Spleen (tissue), 11 donors: ENCODE results near the gene NPNT. TPM values are rescaled to one million over a fixed set of nuclear protein-coding genes. Genes with fewer than 3 reads are reported as not detected.

Experiments used
- DNase-seq: peaks from one replicate; pipeline ENCODE4 v3.0.0-alpha.2; 2020
- H3K27ac ChIP-seq, 8 donors: fragments of 200-600 bp; sonication (generic) in 7 of 8; 1 replicate in 4 of 8; 2 replicates in 4 of 8; pipeline versions ENCODE4 v1.5.0 to v1.8.0; 2016 to 2021; ENCODE audit warnings: inconsistent platforms in 4 of 8, mild to moderate bottlenecking in 4 of 8, moderate library complexity in 1 of 8
- H3K27me3 ChIP-seq, 7 donors: fragments of 200-600 bp; sonication (generic) in 6 of 7; replicated peaks in 1 of 7; 1 replicate in 4 of 7; 2 replicates in 3 of 7; pipeline versions ENCODE4 v1.5.0 to v1.8.0; 2016 to 2021; ENCODE audit warnings: inconsistent platforms in 3 of 7, mild to moderate bottlenecking in 1 of 7
- H3K36me3 ChIP-seq, 6 donors: fragments of 200-600 bp; sonication (generic) in 5 of 6; 1 replicate in 4 of 6; 2 replicates in 2 of 6; pipeline versions ENCODE4 v1.5.0 to v1.8.0; 2016 to 2021; ENCODE audit warnings: inconsistent platforms in 2 of 6
- H3K4me1 ChIP-seq, 6 donors: fragments of 200-600 bp; sonication (generic) in 5 of 6; 1 replicate in 3 of 6; 2 replicates in 3 of 6; pipeline versions ENCODE4 v1.5.0 to v1.8.0; 2016 to 2021; ENCODE audit warnings: inconsistent platforms in 3 of 6
- H3K4me3 ChIP-seq, 8 donors: fragments of 200-600 bp; sonication (generic) in 7 of 8; 1 replicate in 4 of 8; 2 replicates in 4 of 8; pipeline versions ENCODE4 v1.5.0 to v1.8.0; 2016 to 2021; ENCODE audit warnings: inconsistent platforms in 4 of 8, mild to moderate bottlenecking in 4 of 8, moderate library complexity in 2 of 8
- H3K9me3 ChIP-seq, 8 donors: fragments of 200-600 bp; sonication (generic) in 7 of 8; 1 replicate in 4 of 8; 2 replicates in 4 of 8; pipeline versions ENCODE4 v1.5.0 to v1.8.0; 2016 to 2021; ENCODE audit warnings: inconsistent platforms in 4 of 8
- POLR2A ChIP-seq, 3 donors: fragments of 450-650 bp; IDR thresholded peaks; one replicate each; pipeline ENCODE4 v1.5.1; 2017; ENCODE audit warnings: antibody characterized with exemption in 3 of 3, mild to moderate bottlenecking in 1 of 3
- POLR2AphosphoS5 ChIP-seq, 3 donors: sonication (generic); formaldehyde crosslinking; IDR thresholded peaks; one replicate each; pipeline ENCODE4 v1.5.1; 2017; ENCODE audit warnings: antibody characterized with exemption in 3 of 3
- WGBS, 5 donors: extraction: QIAGEN DNeasy Blood & Tissue Kit in 3 of 5; methylation state at CpG; one replicate each; pipeline versions ENCODE4 v1.1.5 to v1.1.7; 2013 to 2018; 5-methylcytosine and 5-hydroxymethylcytosine counted together
- intact Hi-C: fragments of 100-400 bp; cut with DNase I; formaldehyde crosslinking; loops from one replicate; pipeline ENCODE4 v1.15.0; 2023; ENCODE audit warnings: low total_unique reads
- polyA plus RNA-seq, 3 donors: library from polyadenylated mRNA; stranded (reverse); fragments of 200-250 nt; gene quantifications; one replicate each; pipeline ENCODE4 v1.2.1, GENCODE V29; 2013
- total RNA-seq, 7 donors: library from RNA; depleted of rRNA in 3 of 7; stranded (reverse); fragments of >200 nt in 3 of 7; fragmentation: NEBNext Ultra II Directional in 4 of 7; extraction: Animal tissue kit (Norgen Biotek cat#: 25700) in 4 of 7; gene quantifications; one replicate each; pipeline versions ENCODE4 v1.1.0 to v1.2.1, GENCODE V29; 2016 to 2021
- TF ChIP-seq, protein P1 (sequence below), 11 experiments: fragments of 200-600 bp in 7 of 11; fragments of 450-650 bp in 4 of 11; sonication (generic) in 4 of 11; IDR thresholded peaks in 8 of 11; conservative IDR thresholded peaks in 3 of 11; 1 replicate in 7 of 11; 2 replicates in 4 of 11; pipeline versions ENCODE4 v1.4.0 to v1.8.0; 2016 to 2021; ENCODE audit warnings: antibody characterized with exemption in 11 of 11, inconsistent platforms in 4 of 11, mild to moderate bottlenecking in 1 of 11
- donor health status: healthy with polysubstance abuse.
- donor health status: DM: no; HTN: no; CAD: no; lungs with moderate emphysema.
- donor health status: DM: no; HTN: no; CAD: no.
- donor health status: Bipolar disorder and iron deficiency.
- donor health status: healthy.
- donor health status: DM: no; HTN: no; CAD: no.
- donor health status: DM: yes; HTN: yes; CAD: no.

The NPNT gene
- total and polyA plus RNA-seq, 10 donors, result 3.6 to 40.1 (median 14.0) TPM

DNA sequence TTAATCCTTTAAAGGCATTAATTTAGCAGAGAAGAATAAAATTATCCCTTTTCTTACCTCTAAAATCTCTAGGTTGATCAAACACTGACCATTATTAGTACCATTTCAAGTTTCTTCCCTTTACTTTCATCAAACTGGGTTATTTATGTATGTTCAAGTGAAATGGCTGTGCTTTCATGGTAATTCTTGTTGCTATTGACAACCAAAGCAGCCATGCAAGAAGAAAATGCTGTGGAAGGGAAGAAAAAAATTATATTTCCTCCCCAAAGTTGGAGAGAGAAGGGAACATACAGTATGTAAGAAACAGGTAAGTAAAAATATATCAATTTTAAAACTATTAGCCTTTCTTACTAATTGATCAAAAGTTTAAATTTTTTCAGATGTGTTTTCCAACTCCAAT lies 16.2 kb downstream of the NPNT start:
- Histone ChIP-seq H3K36me3 (no peaks in the 10 kb centered on the region), H3K9me3 (no peaks in the 10 kb centered on the region), H3K27ac (no peak overlapping the region), H3K27me3 (no peaks in the 10 kb centered on the region), H3K4me1 (no peaks in the 10 kb centered on the region), H3K4me3 (no peak overlapping the region)
- no peak for DNase-seq
- intact Hi-C loops, result no loop called here
- TF ChIP-seq, protein P1, sequence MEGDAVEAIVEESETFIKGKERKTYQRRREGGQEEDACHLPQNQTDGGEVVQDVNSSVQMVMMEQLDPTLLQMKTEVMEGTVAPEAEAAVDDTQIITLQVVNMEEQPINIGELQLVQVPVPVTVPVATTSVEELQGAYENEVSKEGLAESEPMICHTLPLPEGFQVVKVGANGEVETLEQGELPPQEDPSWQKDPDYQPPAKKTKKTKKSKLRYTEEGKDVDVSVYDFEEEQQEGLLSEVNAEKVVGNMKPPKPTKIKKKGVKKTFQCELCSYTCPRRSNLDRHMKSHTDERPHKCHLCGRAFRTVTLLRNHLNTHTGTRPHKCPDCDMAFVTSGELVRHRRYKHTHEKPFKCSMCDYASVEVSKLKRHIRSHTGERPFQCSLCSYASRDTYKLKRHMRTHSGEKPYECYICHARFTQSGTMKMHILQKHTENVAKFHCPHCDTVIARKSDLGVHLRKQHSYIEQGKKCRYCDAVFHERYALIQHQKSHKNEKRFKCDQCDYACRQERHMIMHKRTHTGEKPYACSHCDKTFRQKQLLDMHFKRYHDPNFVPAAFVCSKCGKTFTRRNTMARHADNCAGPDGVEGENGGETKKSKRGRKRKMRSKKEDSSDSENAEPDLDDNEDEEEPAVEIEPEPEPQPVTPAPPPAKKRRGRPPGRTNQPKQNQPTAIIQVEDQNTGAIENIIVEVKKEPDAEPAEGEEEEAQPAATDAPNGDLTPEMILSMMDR (IDR thresholded peaks at IDR 0.05 in 8 of 11, conservative IDR thresholded peaks at IDR 0.05 in 3 of 11), result no peak
- TF ChIP-seq POLR2A (IDR thresholded peaks at IDR 0.05) (no peak), POLR2AphosphoS5 (IDR thresholded peaks at IDR 0.05) (no peak)

DNA sequence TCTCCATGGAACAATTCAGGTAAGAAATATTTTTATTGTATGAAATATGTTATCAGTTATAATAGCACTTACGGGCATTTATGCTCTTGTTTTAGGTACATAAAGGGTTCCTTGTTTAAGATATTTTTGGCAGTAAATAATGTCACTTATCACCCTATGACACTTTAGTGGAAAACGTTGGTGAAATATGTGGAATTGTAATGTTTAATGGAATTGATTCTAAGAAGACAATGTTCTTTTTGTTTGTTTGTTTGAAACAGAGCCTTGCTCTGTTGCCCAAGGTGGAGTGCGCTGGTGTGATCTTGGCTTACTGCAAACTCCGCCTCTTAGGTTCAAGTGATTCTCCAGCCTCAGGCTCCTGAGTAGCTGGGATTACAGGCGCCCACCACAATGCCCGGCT lies 17.4 kb downstream of the NPNT start:
- Histone ChIP-seq H3K9me3 (no peaks in the 10 kb centered on the region), H3K27me3 (no peaks in the 10 kb centered on the region), H3K36me3 (no peaks in the 10 kb centered on the region), H3K4me1 (no peaks in the 10 kb centered on the region), H3K4me3 (no peak overlapping the region), H3K27ac (no peak overlapping the region)
- no peak for DNase-seq
- WGBS, 5 donors, result 87 to 96% (median 89%) methylated on average over 6 of the region's 6 CpGs
- TF ChIP-seq POLR2A (IDR thresholded peaks at IDR 0.05) (no peak), POLR2AphosphoS5 (IDR thresholded peaks at IDR 0.05) (no peak)
- TF ChIP-seq, protein P1 (IDR thresholded peaks at IDR 0.05 in 8 of 11, conservative IDR thresholded peaks at IDR 0.05 in 3 of 11), result no peak
- intact Hi-C loops, result no loop called here

DNA sequence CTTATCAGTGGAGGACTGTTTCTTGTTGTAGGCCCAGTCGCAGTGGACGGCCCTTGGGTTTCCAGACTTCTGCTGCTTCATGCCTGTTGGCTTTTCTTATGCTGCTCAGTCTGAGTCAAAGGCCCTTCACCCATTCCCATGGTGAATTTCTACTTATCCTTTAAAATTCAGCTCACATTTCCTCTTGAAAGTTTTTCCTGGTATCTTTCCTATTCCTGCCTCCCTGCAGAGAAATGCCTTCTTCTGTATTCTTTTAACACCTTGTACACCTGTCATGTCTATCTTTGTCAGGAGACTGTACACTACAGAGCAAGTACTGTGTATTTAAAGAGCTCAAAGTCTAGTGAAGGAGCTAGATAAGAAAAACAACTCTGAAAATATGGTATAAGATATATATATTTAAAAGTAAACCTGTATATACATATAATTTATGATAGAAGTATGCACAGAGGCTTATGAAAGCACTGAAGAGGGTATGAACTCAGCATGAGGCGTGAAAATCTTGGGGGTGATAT lies 22.0 kb downstream of the NPNT start:
- H3K27me3 ChIP-seq, result no peaks in the 10 kb centered on the region
- intact Hi-C loops, result no loop called here
- no peak overlapping the region for H3K27ac ChIP-seq
- H3K9me3 ChIP-seq, result no peaks in the 10 kb centered on the region
- DNase-seq, result no peak
- WGBS, 5 donors, result 87 to 98% (median 92%) methylated on average over 3 of the region's 3 CpGs
- no peak overlapping the region for H3K4me3 ChIP-seq
- H3K4me1 ChIP-seq, result no peaks in the 10 kb centered on the region
- no peaks in the 10 kb centered on the region for H3K36me3 ChIP-seq
- TF ChIP-seq POLR2A (IDR thresholded peaks at IDR 0.05), result no peak

DNA sequence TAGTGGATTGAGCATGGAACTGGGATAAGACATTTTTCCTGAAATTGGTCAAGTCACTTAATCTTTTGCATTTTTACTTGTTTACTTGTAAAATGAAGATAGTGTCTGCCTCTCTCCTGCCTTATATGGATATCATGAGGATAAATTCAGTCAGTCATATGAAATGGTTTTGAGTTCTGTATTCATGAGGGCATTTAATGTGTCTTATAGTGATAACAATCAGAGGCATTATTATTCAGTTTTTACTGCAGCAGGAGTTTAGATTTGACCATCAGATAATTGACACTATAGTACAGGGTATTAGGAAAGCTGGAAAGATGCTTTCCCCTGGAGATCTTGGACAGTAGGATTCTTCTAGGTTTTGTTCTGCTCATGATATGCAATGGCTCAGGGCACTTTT lies 26.0 kb downstream of the NPNT start:
- no peaks in the 10 kb centered on the region for H3K9me3 ChIP-seq
- no peaks in the 10 kb centered on the region for H3K27me3 ChIP-seq
- no peaks in the 10 kb centered on the region for H3K4me1 ChIP-seq
- intact Hi-C loops, result no loop called here
- DNase-seq, result no peak
- H3K27ac ChIP-seq, result no peak overlapping the region
- H3K36me3 ChIP-seq, result no peaks in the 10 kb centered on the region
- H3K4me3 ChIP-seq, result no peak overlapping the region
- TF ChIP-seq, protein P1 (IDR thresholded peaks at IDR 0.05 in 8 of 11, conservative IDR thresholded peaks at IDR 0.05 in 3 of 11), result no peak
- TF ChIP-seq POLR2A (IDR thresholded peaks at IDR 0.05) (no peak), POLR2AphosphoS5 (IDR thresholded peaks at IDR 0.05) (no peak)
